ENCODE data around the gene CAMK1D. TPM values are rescaled to one million over a fixed set of nuclear protein-coding genes. Genes with fewer than 3 reads are reported as not detected.

Gene CAMK1D
- total and polyA plus RNA-seq, 2 of the 4 experiments (the other 2 are of a cell fraction) = 5.0 to 5.3 TPM

DNA sequence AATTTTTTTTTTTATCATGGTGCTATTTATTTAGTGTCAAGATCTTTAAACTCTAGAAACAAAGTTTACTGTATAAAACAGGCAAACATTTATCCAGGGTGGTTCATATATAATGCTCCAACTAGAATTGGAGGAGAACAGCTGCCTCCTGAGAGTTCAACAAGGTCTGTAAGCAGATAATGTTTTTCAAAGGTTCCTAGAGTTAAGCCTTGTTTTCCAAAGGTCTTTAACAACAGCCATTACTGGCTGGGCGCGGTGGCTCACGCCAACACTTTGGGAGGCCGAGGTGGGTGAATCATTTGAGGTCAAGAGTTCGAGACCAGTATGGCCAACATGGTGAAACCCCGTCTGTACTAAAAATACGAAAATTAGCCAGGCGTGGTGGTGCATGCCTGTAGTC lies 335.4 kb downstream of the CAMK1D start:
- Histone ChIP-seq H3K18ac (ENCODE audit: low read depth, low read length) (no peak overlapping the region), H3K36me3 (ENCODE audit: control insufficient read depth, insufficient read depth, low read length) (no peaks in the 10 kb centered on the region), H3K9me1 (ENCODE audit: insufficient read depth, low read length) (no peaks in the 10 kb centered on the region; the same call in 1 of the 2 replicates), H3K79me1 (ENCODE audit: low read depth in 1 of 2, low read length in 2 of 2) (no peaks in the 10 kb centered on the region), H3K4me3 (ENCODE audit: insufficient read depth, low read depth, low read length) (no peak overlapping the region), H4K20me1 (ENCODE audit: insufficient read depth, low read length) (no peaks in the 10 kb centered on the region), H3K14ac (replicated peaks; ENCODE audit: low read depth, low read length) (no peak overlapping the region), H3K4ac (ENCODE audit: low read depth, low read length) (no peak overlapping the region), H3K27ac (ENCODE audit: insufficient read depth, low read length) (no peak overlapping the region), H3K27me3 (ENCODE audit: control insufficient read depth, insufficient read depth, low read length) (no peaks in the 10 kb centered on the region), H2AK5ac (ENCODE audit: low read depth, low read length) (no peak overlapping the region), H3K9me3 (ENCODE audit: control insufficient read depth, insufficient read depth, low read length) (no peaks in the 10 kb centered on the region), H3K9ac (ENCODE audit: low read depth, low read length) (no peak overlapping the region), H4K91ac (ENCODE audit: insufficient read depth, low read depth, low read length) (no peak overlapping the region), H3K23ac (ENCODE audit: low read depth, low read length) (no peak overlapping the region), H4K5ac (ENCODE audit: low read depth, low read length) (no peak overlapping the region), H2BK5ac (ENCODE audit: low read depth, low read length, poor library complexity, severe bottlenecking) (no peak overlapping the region), H3K56ac (ENCODE audit: extremely low read depth, insufficient read depth, low read length) (no peak overlapping the region), H2AK9ac (replicated peaks; ENCODE audit: low read depth, low read length, poor library complexity) (no peak overlapping the region), H4K8ac (ENCODE audit: low read depth in 2 of 2, low read length in 2 of 2) (no peak overlapping the region), H3K4me2 (ENCODE audit: low read depth, low read length) (no peak overlapping the region), H2BK20ac (ENCODE audit: low read depth, low read length) (no peak overlapping the region), H2AFZ (replicated peaks; ENCODE audit: low read length, poor library complexity) (no peak overlapping the region), H2BK15ac (ENCODE audit: low read depth, low read length) (no peak overlapping the region), H3K4me1 (ENCODE audit: control insufficient read depth, insufficient read depth, low read length) (0 out of 2 replicates have a peak, but pooled peaks cover under 1% of the 10 kb centered on the region), H2BK120ac (ENCODE audit: low read depth, low read length) (no peak overlapping the region)
- BruUV-seq (replicated peaks) = no TSS peak
- no peak for ATAC-seq (ENCODE audit: low read depth)
- no peak for TF ChIP-seq CEBPB (IDR thresholded peaks at IDR 0.05; ENCODE audit: low read depth, low read length)
- in situ Hi-C loops (cut with MboI; ENCODE audit: low sequenced_read_pairs) (no loop called here), dilution Hi-C loops (cut with HindIII; ENCODE audit: low sequenced_read_pairs, unreplicated experiment) (no loop called here), intact Hi-C loops (cut with micrococcal nuclease) (no loop called here)
- no peak for DNase-seq
- 86% methylated on average over 8 of the region's 8 CpGs; no CpG with 5 or more reads in 1 of the 2 experiments for WGBS, 2 experiments (ENCODE audit: extremely low coverage in 2 of 2, insufficient read length in 1 of 2)
- POLR2A ChIA-PET (ENCODE audit: unreplicated experiment) = no interaction called here
- CTCF ChIA-PET = interaction anchor here (1.1 kb wide), 1 partner anchor 45 kb away, joined by 3 read pairs; no protein-coding TSS in a partner anchor

Measured in IMR-90 (cell line).